ENCODE measurements around the gene LRRC75B.
"Not testable (repeated sequence)": the region's sequence is repeated elsewhere in the genome, so short reads cannot be mapped to it uniquely, and the experiment has no call there.

- not testable (repeated sequence) for TF ChIP-seq CTCF (IDR thresholded peaks at IDR 0.05; ENCODE audit: low read length); EZH2 (IDR thresholded peaks at IDR 0.05; ENCODE audit: borderline replicate concordance, low read length)
These were observed 28.4 kb upstream of the LRRC75B start for GRCh38 chr22:24621244-24621643.
